SIG-M5 treated with dmso at 0.1 percent for 504 hours (cell line): ENCODE measurements around the gene DCTN3.

ENCODE experiments used
- DNase-seq: peaks from one replicate; lab custom pipeline; 2025; ENCODE audit not compliant: unreplicated experiment; lab: John Stamatoyannopoulos, UW

The DCTN3 gene

DNA sequence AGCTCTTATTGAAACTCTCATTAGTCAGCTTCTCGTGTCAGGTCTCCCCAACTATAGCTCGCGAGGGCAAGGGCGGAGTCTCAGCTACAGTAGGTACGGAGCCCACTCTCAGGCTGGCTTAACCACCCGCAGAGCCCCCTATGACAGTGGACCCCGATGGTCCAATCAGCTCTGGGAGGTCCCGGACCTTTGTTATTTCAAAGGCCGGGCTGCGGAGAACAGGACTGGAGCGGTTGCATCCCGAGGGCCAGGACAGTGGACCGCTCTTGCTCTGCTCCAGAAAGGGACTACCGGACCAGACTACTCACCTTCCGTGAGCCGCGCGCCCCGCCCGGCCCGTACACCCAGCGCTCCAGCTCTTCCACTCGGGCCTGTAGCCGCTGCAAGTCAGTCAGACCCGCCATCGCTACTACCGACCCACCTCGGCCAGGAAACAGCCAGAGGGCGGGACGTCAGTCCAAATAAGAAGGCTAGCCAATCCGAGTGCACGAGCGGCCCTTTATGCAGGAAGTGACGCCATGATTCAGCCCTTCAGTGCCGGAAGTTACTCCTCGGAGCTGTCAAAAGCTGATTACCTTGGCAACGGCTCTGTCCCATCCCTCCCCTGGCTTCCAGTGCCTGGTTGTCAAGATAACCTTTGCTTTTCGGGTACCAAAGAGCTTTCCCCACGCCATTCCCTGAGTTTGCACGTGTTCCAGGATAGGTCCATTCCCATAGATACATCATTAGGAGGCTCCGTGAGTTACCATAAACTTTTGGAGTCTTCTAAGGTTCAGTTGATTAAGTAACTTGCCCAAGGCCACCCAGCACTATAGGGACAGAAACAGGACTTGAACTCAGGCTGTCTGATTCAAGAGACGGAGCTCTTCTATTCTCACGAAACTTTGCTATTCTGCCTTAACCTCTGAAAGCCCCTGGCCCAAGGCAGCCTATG is at the start of gene DCTN3:
Gene DCTN3 (minus strand): TSS at position 435 of the 934 bp plus-strand sequence. CDS start 31 bp downstream, at position 404.
- DNase-seq, result peak; percentile 95

DNA sequence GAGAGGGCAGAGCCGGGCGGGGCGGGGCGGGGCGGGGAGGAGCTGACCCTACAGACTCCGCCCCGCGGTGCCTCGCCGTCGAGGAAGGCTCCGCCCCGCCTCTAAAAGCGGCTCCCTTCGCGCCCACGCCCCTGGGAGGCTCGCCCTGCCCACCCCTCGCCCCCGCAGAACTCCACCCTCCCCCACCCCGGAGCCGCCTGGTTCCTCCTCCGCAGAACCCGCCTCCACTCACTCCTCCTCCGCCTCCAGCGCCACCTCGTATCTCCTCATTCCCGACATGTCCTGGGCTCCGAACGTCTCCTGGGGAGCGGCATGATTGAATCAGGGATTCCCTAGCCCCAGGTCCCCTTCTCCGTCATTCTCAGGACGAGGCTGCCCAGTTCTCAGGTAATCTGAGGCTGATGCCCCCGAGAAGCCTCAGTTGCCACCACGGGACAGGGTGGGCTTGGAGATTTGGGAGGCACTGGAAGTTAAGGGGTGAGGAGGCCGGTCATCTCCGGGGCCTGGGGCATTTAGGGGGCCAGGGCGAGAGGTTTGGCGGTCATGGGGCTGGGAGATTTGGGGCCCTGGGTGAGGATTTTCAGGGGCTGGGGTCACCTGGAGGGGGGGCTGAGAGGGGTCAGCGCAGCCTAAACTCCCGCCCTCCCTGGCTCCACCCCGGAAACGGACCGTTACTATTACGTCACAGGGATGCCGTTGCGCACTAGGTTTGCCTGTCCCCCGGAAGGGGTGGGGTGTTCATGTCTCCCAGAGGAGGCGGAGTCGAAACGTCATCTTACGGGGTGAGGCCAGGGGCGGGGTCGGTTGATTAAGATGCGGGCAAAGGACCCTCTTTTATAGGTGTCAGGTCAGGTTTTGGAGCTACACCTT is 45.3 kb upstream of the DCTN3 start:
- DNase-seq, result peak; percentile 89

DNA sequence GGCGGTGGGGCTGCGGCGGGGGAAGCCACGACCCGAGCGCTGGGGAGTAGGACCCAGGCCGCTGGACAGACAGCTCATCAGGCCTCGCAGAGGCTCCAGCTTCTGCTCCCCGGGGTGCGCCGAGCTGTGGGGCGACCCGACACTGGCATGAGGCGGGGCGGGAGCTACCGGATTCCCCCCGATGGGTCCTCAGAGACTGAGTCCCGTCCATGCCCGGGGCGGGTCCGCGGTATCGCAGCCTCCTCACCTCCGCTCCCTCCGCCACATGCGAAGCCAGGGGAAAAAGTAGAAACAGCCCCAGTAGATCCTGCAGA is 44.7 kb upstream of the DCTN3 start:
- DNase-seq, result no peak

- DNase-seq, result peak; percentile 80
Observed at GRCh38 chr9:34664281-34665066, 44.2 kb upstream of the DCTN3 start.

- no peak for DNase-seq
Observed at GRCh38 chr9:34663303-34663605, 43.0 kb upstream of the DCTN3 start.

DNA sequence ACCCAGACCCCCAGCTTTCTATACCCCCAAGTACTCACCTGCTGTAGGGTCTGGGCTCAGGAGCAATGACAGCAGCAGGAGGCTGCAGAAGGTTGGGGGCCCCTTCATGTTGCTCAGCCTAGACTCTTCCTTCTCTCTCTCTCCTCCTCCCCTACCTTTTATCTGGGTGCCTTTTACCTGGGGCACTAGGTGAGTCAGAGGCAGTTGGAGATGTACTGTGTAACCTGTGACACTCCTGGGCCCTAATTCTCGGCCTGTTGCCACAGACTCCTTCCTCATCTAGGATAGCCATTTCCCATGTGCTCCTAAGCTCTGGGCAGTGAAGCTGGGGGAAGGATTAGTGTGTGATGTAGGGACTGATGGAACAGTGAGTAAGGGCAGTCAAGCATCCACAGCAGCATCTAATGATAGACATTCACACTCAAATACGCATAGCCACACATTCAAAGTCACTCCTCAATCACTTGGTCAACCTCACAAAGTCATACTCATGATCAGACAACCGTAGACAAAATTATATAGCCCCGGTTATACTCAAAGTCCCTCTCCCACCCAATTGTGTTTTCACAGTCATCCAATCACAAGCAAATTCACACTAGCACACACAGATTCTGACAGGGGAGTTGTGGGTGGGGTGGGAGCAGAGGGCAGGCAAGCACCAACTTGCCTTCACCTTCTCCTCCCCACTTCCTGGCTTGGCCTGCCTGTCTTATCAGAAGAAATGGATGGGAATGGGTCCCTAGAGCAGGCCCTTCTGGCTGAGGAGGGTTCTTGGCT is 42.4 kb upstream of the DCTN3 start, which contains the start of gene CCL27:
Gene CCL27 (minus strand): TSS at position 132 of the 777 bp plus-strand sequence. CDS start 24 bp downstream, at position 108.
- DNase-seq, result no peak

- no peak for DNase-seq
Observed at GRCh38 chr9:34659592-34660253, 39.4 kb upstream of the DCTN3 start.

GRCh38 chr9:34658461-34658860 is 38.2 kb upstream of the DCTN3 start:
- DNase-seq, result no peak

- DNase-seq, result no peak
Observed at GRCh38 chr9:34656992-34657391, 36.7 kb upstream of the DCTN3 start.

DNA sequence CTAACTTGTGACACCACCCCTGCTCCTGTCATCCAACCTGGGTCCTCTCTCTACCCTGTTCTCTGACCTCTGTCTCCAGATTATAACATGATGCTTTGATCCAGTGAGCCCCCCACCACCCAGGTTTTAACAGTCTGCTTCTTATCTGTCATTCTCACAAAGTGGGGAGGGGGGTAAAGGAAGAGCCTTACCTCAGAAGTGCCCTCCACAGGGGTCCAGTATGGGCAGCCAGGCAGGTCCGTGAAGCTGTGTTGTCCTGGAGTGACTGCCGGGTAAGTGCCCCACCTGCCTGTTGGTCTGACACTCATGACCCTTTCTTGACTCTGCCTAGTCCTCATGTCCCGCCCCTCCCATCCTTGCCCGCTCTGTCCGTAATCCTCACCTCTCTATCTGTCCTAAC is 35.1 kb upstream of the DCTN3 start:
- no peak for DNase-seq

DNA sequence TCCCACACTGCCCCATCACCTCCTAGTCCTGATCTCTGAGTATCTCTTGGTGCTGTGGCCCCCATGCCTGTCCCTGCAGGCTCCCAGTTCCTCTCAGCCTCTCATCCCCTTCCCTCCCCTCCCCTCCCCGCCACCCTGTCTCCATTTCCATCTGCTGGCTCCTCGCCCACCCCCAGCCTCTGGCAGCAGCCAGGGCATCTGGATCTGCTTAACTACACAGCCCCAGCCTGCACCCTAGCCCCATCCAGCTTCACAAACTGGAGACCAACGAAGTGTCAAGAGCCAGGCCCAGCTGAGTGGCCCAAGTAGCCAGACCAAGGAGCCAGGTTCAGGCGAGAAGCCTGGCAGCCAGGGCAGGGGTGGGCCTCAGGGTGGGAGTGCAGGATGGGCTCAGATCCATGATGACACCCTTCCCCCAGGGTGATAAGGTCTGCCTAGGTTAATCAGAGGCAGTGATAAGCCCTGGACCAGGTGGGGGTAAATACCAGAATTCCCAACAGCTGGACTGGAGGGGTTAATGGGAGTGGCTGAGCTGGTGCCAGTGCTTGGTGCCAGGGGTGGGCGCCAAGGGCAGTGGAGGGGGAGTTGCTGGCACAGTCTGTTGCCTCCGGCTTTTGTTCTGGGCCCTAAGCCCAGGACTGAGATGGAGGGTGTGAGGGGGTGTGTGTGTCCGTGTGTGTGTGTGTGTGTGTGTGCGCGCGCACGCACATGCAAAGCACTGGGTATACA is 34.2 kb upstream of the DCTN3 start:
- no peak for DNase-seq

GRCh38 chr9:34653151-34654072 is 33.1 kb upstream of the DCTN3 start:
- no peak for DNase-seq

- no peak for DNase-seq
Observed at GRCh38 chr9:34652602-34653000, 32.3 kb upstream of the DCTN3 start.

GRCh38 chr9:34651876-34652601 is 31.7 kb upstream of the DCTN3 start, which contains the start of gene IL11RA:
Gene IL11RA (plus strand): TSS chr9:34652185. CDS start chr9:34655218, 3,033 bp downstream.
- DNase-seq, result no peak

GRCh38 chr9:34651321-34651720 is 31.0 kb upstream of the DCTN3 start:
- DNase-seq, result no peak

- DNase-seq, result no peak
Observed at GRCh38 chr9:34650816-34651215, 30.5 kb upstream of the DCTN3 start.

DNA sequence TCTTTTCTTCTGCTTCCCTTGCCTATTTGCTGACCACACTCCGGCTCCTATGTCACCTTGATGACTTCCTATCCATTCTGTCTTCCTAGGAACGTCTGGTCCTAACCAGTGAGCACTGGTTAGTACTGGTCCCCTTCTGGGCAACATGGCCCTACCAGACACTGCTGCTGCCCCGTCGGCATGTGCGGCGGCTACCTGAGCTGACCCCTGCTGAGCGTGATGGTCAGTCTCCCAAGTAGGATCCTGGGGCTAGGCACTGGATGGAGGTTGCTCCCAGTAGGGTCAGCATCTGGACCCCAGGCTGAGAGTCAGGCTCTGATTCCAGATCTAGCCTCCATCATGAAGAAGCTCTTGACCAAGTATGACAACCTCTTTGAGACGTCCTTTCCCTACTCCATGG is 28.4 kb upstream of the DCTN3 start:
- no peak for DNase-seq
